Activated T-helper 2 cell treated with anti-CD3 and anti-CD28 coated beads, Interferon-gamma antibody, Interleukin-2, Interleukin-4, amounts not matched to agents 10 μg/mL and 5 μg/mL and 100 μg/mL, durations not matched to agents 14 hours and 24 hours and 36 hours (primary cell): ENCODE measurements around the gene ZBTB3. TPM values are rescaled to one million over a fixed set of nuclear protein-coding genes. Genes with fewer than 3 reads are reported as not detected.

Source experiments
- DNase-seq: peaks from one replicate; pipeline ENCODE4 v3.0.0; 2021; ENCODE audit warnings: low spot score
- H3K27ac Mint-ChIP-seq: one replicate; pipeline ENCODE4 v1.8.0; 2021; ENCODE audit warnings: mixed read lengths
- H3K27me3 Mint-ChIP-seq: one replicate; pipeline ENCODE4 v1.8.0; 2021; ENCODE audit warnings: low read depth, mixed read lengths
- H3K36me3 Mint-ChIP-seq: one replicate; pipeline ENCODE4 v1.8.0; 2021; ENCODE audit warnings: low read depth, mixed read lengths
- H3K4me1 Mint-ChIP-seq: one replicate; pipeline ENCODE4 v1.8.0; 2021; ENCODE audit warnings: low read depth, mixed read lengths
- H3K4me3 Mint-ChIP-seq: one replicate; pipeline ENCODE4 v1.8.0; 2021; ENCODE audit warnings: low read depth, mild to moderate bottlenecking, moderate library complexity, mixed read lengths
- H3K9me3 Mint-ChIP-seq: one replicate; pipeline ENCODE4 v1.8.0; 2021; ENCODE audit warnings: mixed read lengths
- intact Hi-C: fragments of 100-400 bp; cut with micrococcal nuclease; formaldehyde crosslinking; loops from one replicate; pipeline ENCODE4 v1.15.1; 2023
- total RNA-seq: library from RNA; stranded (reverse); gene quantifications from 2 replicates; pipeline ENCODE4 v1.2.3, GENCODE V29; 2022

Gene ZBTB3
- total RNA-seq, 1 donor from 2014 or later = 9.3 TPM

GRCh38 chr11:62725646-62726045 is 28.3 kb downstream of the ZBTB3 start:
- H3K27me3 Mint-ChIP-seq = no peaks in the 10 kb centered on the region
- H3K36me3 Mint-ChIP-seq = peaks cover 75% of the 10 kb centered on the region
- peak overlapping the region; percentile 99 for H3K4me3 Mint-ChIP-seq
- intact Hi-C loops = loop anchor here (2.0 to 5.0 kb wide), 4 partner anchors 53 to 155 kb away; partner anchors contain the start of genes INTS5, LBHD1, MTA2 and SLC3A2
- H3K4me1 Mint-ChIP-seq = peaks cover 43% of the 10 kb centered on the region
- peak overlapping the region; percentile 65 for H3K27ac Mint-ChIP-seq
- DNase-seq = no peak
- H3K9me3 Mint-ChIP-seq = no peaks in the 10 kb centered on the region

- peak overlapping the region; percentile 99 for H3K4me3 Mint-ChIP-seq
- peak overlapping the region; percentile 56 for H3K27ac Mint-ChIP-seq
- no peaks in the 10 kb centered on the region for H3K27me3 Mint-ChIP-seq
- H3K9me3 Mint-ChIP-seq = no peaks in the 10 kb centered on the region
- intact Hi-C loops = no loop called here
- DNase-seq = no peak
- peaks cover 45% of the 10 kb centered on the region for H3K4me1 Mint-ChIP-seq
- H3K36me3 Mint-ChIP-seq = peaks cover 81% of the 10 kb centered on the region
Measured at GRCh38 chr11:62724171-62724570, 29.8 kb downstream of the ZBTB3 start.

GRCh38 chr11:62721994-62722393 is 32.0 kb downstream of the ZBTB3 start:
- Mint-ChIP-seq H3K4me1 (peaks cover 53% of the 10 kb centered on the region), H3K36me3 (peaks cover 92% of the 10 kb centered on the region), H3K27ac (peak overlapping the region; percentile 52), H3K4me3 (no peak overlapping the region), H3K9me3 (no peaks in the 10 kb centered on the region), H3K27me3 (no peaks in the 10 kb centered on the region)
- intact Hi-C loops = no loop called here
- DNase-seq = no peak

- Mint-ChIP-seq H3K27me3 (no peaks in the 10 kb centered on the region), H3K27ac (peak overlapping the region; percentile 38), H3K36me3 (peaks cover 95% of the 10 kb centered on the region), H3K4me3 (no peak overlapping the region), H3K4me1 (peaks cover 60% of the 10 kb centered on the region), H3K9me3 (no peaks in the 10 kb centered on the region)
- no peak for DNase-seq
- intact Hi-C loops = no loop called here
Measured at GRCh38 chr11:62719302-62719978, 34.5 kb downstream of the ZBTB3 start.

GRCh38 chr11:62716816-62717215 is 37.1 kb downstream of the ZBTB3 start:
- intact Hi-C loops = no loop called here
- H3K27ac Mint-ChIP-seq = no peak overlapping the region

GRCh38 chr11:62716206-62716605 is 37.8 kb downstream of the ZBTB3 start:
- no peaks in the 10 kb centered on the region for H3K9me3 Mint-ChIP-seq
- peaks cover 91% of the 10 kb centered on the region for H3K36me3 Mint-ChIP-seq
- no peaks in the 10 kb centered on the region for H3K27me3 Mint-ChIP-seq
- H3K4me1 Mint-ChIP-seq = peaks cover 57% of the 10 kb centered on the region
- no peak for DNase-seq
- peak overlapping the region; percentile 5 for H3K27ac Mint-ChIP-seq
- H3K4me3 Mint-ChIP-seq = no peak overlapping the region
- intact Hi-C loops = no loop called here

More at GRCh38 chr11:62716816-62717215, 37.1 kb downstream of the ZBTB3 start:
- no peak for DNase-seq
- peaks cover 92% of the 10 kb centered on the region for H3K36me3 Mint-ChIP-seq
- no peak overlapping the region for H3K4me3 Mint-ChIP-seq
- no peaks in the 10 kb centered on the region for H3K9me3 Mint-ChIP-seq
- H3K27me3 Mint-ChIP-seq = no peaks in the 10 kb centered on the region
- H3K4me1 Mint-ChIP-seq = peaks cover 62% of the 10 kb centered on the region

GRCh38 chr11:62715150-62716130 is 38.5 kb downstream of the ZBTB3 start:
- Mint-ChIP-seq H3K27me3 (no peaks in the 10 kb centered on the region), H3K36me3 (peaks cover 90% of the 10 kb centered on the region), H3K4me3 (no peak overlapping the region), H3K4me1 (peaks cover 56% of the 10 kb centered on the region), H3K27ac (peak overlapping the region; percentile 57), H3K9me3 (no peaks in the 10 kb centered on the region)
- intact Hi-C loops = no loop called here
- no peak for DNase-seq

GRCh38 chr11:62713343-62713742 is 40.6 kb downstream of the ZBTB3 start:
- Mint-ChIP-seq H3K27me3 (no peaks in the 10 kb centered on the region), H3K4me1 (peaks cover 57% of the 10 kb centered on the region), H3K27ac (peak overlapping the region; percentile 87), H3K4me3 (peak overlapping the region; percentile 24), H3K36me3 (peaks cover 78% of the 10 kb centered on the region), H3K9me3 (no peaks in the 10 kb centered on the region)
- no peak for DNase-seq
- intact Hi-C loops = loop anchor here (2.0 kb wide), 1 partner anchor 43 kb away; the partner anchor contains the start of gene UQCC3

GRCh38 chr11:62712861-62713260 is 41.1 kb downstream of the ZBTB3 start:
- intact Hi-C loops = loop anchor here (2.0 kb wide), 1 partner anchor 42 kb away; the partner anchor contains the start of gene UQCC3
- no peak for DNase-seq
- H3K36me3 Mint-ChIP-seq = peaks cover 74% of the 10 kb centered on the region
- peak overlapping the region; percentile 87 for H3K27ac Mint-ChIP-seq
- peak overlapping the region; percentile 27 for H3K4me3 Mint-ChIP-seq
- H3K9me3 Mint-ChIP-seq = no peaks in the 10 kb centered on the region
- H3K27me3 Mint-ChIP-seq = no peaks in the 10 kb centered on the region
- peaks cover 58% of the 10 kb centered on the region for H3K4me1 Mint-ChIP-seq

- peaks cover 70% of the 10 kb centered on the region for H3K36me3 Mint-ChIP-seq
- no peaks in the 10 kb centered on the region for H3K27me3 Mint-ChIP-seq
- H3K4me1 Mint-ChIP-seq = peaks cover 58% of the 10 kb centered on the region
- peak overlapping the region; percentile 27 for H3K4me3 Mint-ChIP-seq
- intact Hi-C loops = loop anchor here (2.0 kb wide), 1 partner anchor 42 kb away; the partner anchor contains the start of gene UQCC3
- no peak for DNase-seq
- no peaks in the 10 kb centered on the region for H3K9me3 Mint-ChIP-seq
- H3K27ac Mint-ChIP-seq = peak overlapping the region; percentile 87
Measured at GRCh38 chr11:62712276-62712812, 41.6 kb downstream of the ZBTB3 start.

GRCh38 chr11:62710001-62710345 is 44.0 kb downstream of the ZBTB3 start:
- Mint-ChIP-seq H3K36me3 (peaks cover 51% of the 10 kb centered on the region), H3K9me3 (no peaks in the 10 kb centered on the region), H3K27me3 (no peaks in the 10 kb centered on the region), H3K27ac (peak overlapping the region; percentile 88), H3K4me1 (peaks cover 60% of the 10 kb centered on the region), H3K4me3 (peak overlapping the region; percentile 82)
- intact Hi-C loops = no loop called here
- DNase-seq = no peak

- Mint-ChIP-seq H3K27ac (peak overlapping the region; percentile 88), H3K36me3 (peaks cover 51% of the 10 kb centered on the region), H3K27me3 (no peaks in the 10 kb centered on the region), H3K9me3 (no peaks in the 10 kb centered on the region), H3K4me3 (peak overlapping the region; percentile 82), H3K4me1 (peaks cover 56% of the 10 kb centered on the region)
- intact Hi-C loops = loop anchor here (1.0 to 5.0 kb wide), 6 partner anchors 18 to 172 kb away; partner anchors contain the start of genes GANAB, HNRNPUL2, STX5 and TAF6L
- DNase-seq = peak; percentile 94
Measured at GRCh38 chr11:62709247-62710000, 44.5 kb downstream of the ZBTB3 start.
